ENCODE results near the gene TADA2A. TPM values are rescaled to one million over a fixed set of nuclear protein-coding genes. Genes with fewer than 3 reads are reported as not detected.

The TADA2A gene
- total RNA-seq, 1 experiment from 2014 or later: 24.6 TPM

GRCh38 chr17:37375706-37376105 lies 31.0 kb upstream of the TADA2A start, which contains the start of gene C17orf78:
TSS of gene C17orf78 (plus strand) at chr17:37375985. CDS start at chr17:37376093, 108 bp downstream.
- TF ChIP-seq YY1 (IDR thresholded peaks at IDR 0.05; ENCODE audit: extremely low read depth, insufficient replicate concordance, low read depth, low read length) (no peak), ELF1 (IDR thresholded peaks at IDR 0.05; ENCODE audit: borderline replicate concordance, low read depth) (no peak), POLR2A (IDR thresholded peaks at IDR 0.05; ENCODE audit: borderline replicate concordance, extremely low read depth, insufficient read depth, insufficient read length) (no peak)
- H3K4me3 ChIP-seq (replicated peaks in 1 of 2; ENCODE audit: low read depth in 1 of 2, low read length in 2 of 2): no peak within 1 kb of the TSS
- peaks cover 0 to 5% of the 10 kb centered on the region in 2 experiments; a peak in 2 of 4 replicates for H3K4me1 ChIP-seq (ENCODE audit: control insufficient read depth in 1 of 2, insufficient read depth in 2 of 2, low read length in 2 of 2)
- no peak within 1 kb of the TSS for H2AFZ ChIP-seq (ENCODE audit: low read depth, low read length, poor library complexity, severe bottlenecking)
- intact Hi-C loops (cut with micrococcal nuclease): no loop called here
- no peaks in the 10 kb centered on the region for H3K36me3 ChIP-seq (ENCODE audit: control insufficient read depth in 1 of 2, insufficient read depth in 2 of 2, low read length in 2 of 2)
- no peak within 1 kb of the TSS for H3K4me2 ChIP-seq (ENCODE audit: low read length)
- no peak within 1 kb of the TSS for H3K27ac ChIP-seq (ENCODE audit: low read depth, low read length)
- H3K27me3 ChIP-seq (ENCODE audit: insufficient read depth, low read length): no peaks in the 10 kb centered on the region
- no peak for ATAC-seq
- ChIA-PET POLR2A (interaction anchor here (0.7 to 1.0 kb wide), 2 partner anchors 17 to 273 kb away, joined by 3 to 4 read pairs; no protein-coding TSS in a partner anchor), RAD21 (ENCODE audit: low non-redundant PET in 1 of 2, low total read pairs in 2 of 2, uncharacterized antibody in 2 of 2, unreplicated experiment in 2 of 2) (no interaction called here), CTCF (no interaction called here)
- DNase-seq (ENCODE audit: low read depth, low spot score): no peak
- H3K9me3 ChIP-seq (ENCODE audit: control insufficient read depth in 1 of 2, insufficient read depth in 1 of 2, low read depth in 1 of 2, low read length in 2 of 2): no peaks in the 10 kb centered on the region
- H3K9ac ChIP-seq (ENCODE audit: low read length): no peak within 1 kb of the TSS
- H4K20me1 ChIP-seq (ENCODE audit: insufficient read depth): no peaks in the 10 kb centered on the region
- no peaks in the 10 kb centered on the region for H3K9me2 ChIP-seq (ENCODE audit: insufficient read depth)
- no peaks in the 10 kb centered on the region for H3K79me2 ChIP-seq (ENCODE audit: insufficient read depth, low read length)
- BruUV-seq (replicated peaks): no TSS peak

DNA sequence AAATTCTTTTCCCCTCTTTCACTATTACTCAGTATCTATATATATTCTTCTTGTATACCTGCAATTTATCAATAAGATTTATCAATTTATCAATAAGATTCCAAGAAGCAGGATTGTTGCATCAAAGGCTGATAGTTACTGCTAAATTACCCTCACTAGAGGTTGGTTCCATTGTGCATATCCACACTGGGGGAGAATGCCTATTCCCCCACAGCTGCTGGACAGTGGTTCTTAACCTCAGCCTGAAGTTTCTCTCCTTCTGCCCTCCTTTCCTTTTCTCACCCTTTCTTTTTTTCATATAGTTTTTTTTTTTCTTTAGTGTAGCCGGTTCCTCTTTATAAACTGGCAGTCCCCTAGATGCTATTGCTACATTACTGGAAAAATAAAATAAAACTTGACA lies 24.6 kb upstream of the TADA2A start:
- no peak overlapping the region for H3K27ac ChIP-seq (ENCODE audit: low read depth, low read length)
- no peaks in the 10 kb centered on the region for H4K20me1 ChIP-seq (ENCODE audit: insufficient read depth)
- no peaks in the 10 kb centered on the region for H3K36me3 ChIP-seq (ENCODE audit: control insufficient read depth in 1 of 2, insufficient read depth in 2 of 2, low read length in 2 of 2)
- ChIA-PET RAD21 (ENCODE audit: low non-redundant PET in 1 of 2, low total read pairs in 2 of 2, uncharacterized antibody in 2 of 2, unreplicated experiment in 2 of 2) (no interaction called here), POLR2A (no interaction called here), CTCF (interaction anchor here (2.5 kb wide), 1 partner anchor 9 kb away, joined by 12 read pairs; no protein-coding TSS in a partner anchor)
- no peak overlapping the region for H3K4me2 ChIP-seq (ENCODE audit: low read length)
- intact Hi-C loops (cut with micrococcal nuclease): no loop called here
- H3K9me2 ChIP-seq (ENCODE audit: insufficient read depth): no peaks in the 10 kb centered on the region
- H3K79me2 ChIP-seq (ENCODE audit: insufficient read depth, low read length): no peaks in the 10 kb centered on the region
- no peak overlapping the region for H3K9ac ChIP-seq (ENCODE audit: low read length)
- no TSS peak for BruUV-seq (replicated peaks)
- H3K4me1 ChIP-seq (ENCODE audit: control insufficient read depth in 1 of 2, insufficient read depth in 2 of 2, low read length in 2 of 2): no peaks in the 10 kb centered on the region
- ATAC-seq: no peak
- no peak for DNase-seq (ENCODE audit: low read depth, low spot score)
- no peaks in the 10 kb centered on the region for H3K9me3 ChIP-seq (ENCODE audit: control insufficient read depth in 1 of 2, insufficient read depth in 1 of 2, low read depth in 1 of 2, low read length in 2 of 2)
- H3K27me3 ChIP-seq (ENCODE audit: insufficient read depth, low read length): no peaks in the 10 kb centered on the region
- H2AFZ ChIP-seq (ENCODE audit: low read depth, low read length, poor library complexity, severe bottlenecking): no peak overlapping the region
- no peak overlapping the region for H3K4me3 ChIP-seq (replicated peaks in 1 of 2; ENCODE audit: low read depth in 1 of 2, low read length in 2 of 2)
- TF ChIP-seq JUND (IDR thresholded peaks at IDR 0.05) (no peak), ZFX (IDR thresholded peaks at IDR 0.05) (no peak), POLR2A (IDR thresholded peaks at IDR 0.05; ENCODE audit: borderline replicate concordance, extremely low read depth, insufficient read depth, insufficient read length) (no peak), FOSL1 (IDR thresholded peaks at IDR 0.05; ENCODE audit: low read depth) (no peak), ATF3 (IDR thresholded peaks at IDR 0.05) (no peak), CBX3 (IDR thresholded peaks at IDR 0.05; ENCODE audit: low read depth) (no peak), REST (IDR thresholded peaks at IDR 0.05; ENCODE audit: low read depth) (no peak), ZNF274 (IDR thresholded peaks at IDR 0.05; ENCODE audit: low read depth, low read length) (no peak), CEBPB (IDR thresholded peaks at IDR 0.05; ENCODE audit: low read depth) (no peak), RAD21 (IDR thresholded peaks at IDR 0.05; ENCODE audit: low read depth) (no peak), EZH2phosphoT487 (IDR thresholded peaks at IDR 0.05; ENCODE audit: borderline replicate concordance) (no peak), MAX (IDR thresholded peaks at IDR 0.05) (no peak), SP1 (IDR thresholded peaks at IDR 0.05; ENCODE audit: low read depth) (no peak), EZH2 (IDR thresholded peaks at IDR 0.05) (no peak)
- TF ChIP-seq, protein P1, sequence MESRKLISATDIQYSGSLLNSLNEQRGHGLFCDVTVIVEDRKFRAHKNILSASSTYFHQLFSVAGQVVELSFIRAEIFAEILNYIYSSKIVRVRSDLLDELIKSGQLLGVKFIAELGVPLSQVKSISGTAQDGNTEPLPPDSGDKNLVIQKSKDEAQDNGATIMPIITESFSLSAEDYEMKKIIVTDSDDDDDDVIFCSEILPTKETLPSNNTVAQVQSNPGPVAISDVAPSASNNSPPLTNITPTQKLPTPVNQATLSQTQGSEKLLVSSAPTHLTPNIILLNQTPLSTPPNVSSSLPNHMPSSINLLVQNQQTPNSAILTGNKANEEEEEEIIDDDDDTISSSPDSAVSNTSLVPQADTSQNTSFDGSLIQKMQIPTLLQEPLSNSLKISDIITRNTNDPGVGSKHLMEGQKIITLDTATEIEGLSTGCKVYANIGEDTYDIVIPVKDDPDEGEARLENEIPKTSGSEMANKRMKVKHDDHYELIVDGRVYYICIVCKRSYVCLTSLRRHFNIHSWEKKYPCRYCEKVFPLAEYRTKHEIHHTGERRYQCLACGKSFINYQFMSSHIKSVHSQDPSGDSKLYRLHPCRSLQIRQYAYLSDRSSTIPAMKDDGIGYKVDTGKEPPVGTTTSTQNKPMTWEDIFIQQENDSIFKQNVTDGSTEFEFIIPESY (IDR thresholded peaks at IDR 0.05; ENCODE audit: extremely low read depth, insufficient replicate concordance, low read length): no peak
